ENCODE results near the gene ANAPC7. TPM values are rescaled to one million over a fixed set of nuclear protein-coding genes. Genes with fewer than 3 reads are reported as not detected.

ANAPC7 gene
- polyA plus RNA-seq, 1 of the 3 experiments (the other 2 are of a cell fraction): 58.9 TPM

DNA sequence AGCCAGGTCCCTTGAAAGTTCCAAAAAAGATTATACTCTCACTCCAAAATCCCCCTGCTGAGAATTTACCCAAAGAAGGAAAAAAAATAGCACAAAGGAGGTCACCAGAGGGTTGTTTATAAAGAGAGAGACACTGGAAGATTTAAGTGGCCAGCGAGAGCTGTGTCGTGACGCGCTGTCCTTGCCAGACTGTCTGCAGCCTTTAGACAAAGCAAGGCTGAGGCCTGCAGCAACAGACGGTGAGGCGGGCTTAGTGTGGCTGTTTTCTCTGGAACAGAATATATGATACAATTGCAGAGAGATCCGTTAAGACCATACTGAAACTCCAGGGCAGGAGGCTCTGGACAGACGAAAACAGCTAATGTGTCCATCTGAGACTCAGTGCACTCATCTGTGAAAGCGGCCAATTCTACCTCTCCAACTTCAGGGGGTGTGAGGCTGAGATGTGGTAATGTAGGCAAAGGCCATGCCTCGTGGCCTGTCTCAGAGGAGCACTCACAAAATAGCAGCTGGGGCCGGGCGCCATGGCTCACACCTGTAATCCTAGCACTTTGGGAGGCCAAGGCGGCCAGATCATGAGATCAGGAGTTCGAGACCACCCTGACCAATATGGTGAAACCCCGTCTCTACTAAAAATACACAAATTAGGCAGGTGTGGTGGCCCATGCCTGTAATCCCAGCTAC, 36.2 kb downstream of the ANAPC7 start:
- no peak for DNase-seq
- Histone ChIP-seq H2AFZ (ENCODE audit: low read depth) (no peak overlapping the region), H3K4me1 (ENCODE audit: control insufficient read depth in 1 of 2, insufficient read depth in 2 of 2, low read depth in 1 of 2, low read length in 1 of 2) (no peaks in the 10 kb centered on the region), H3K27ac (ENCODE audit: low read depth in 2 of 2, low read length in 1 of 2) (no peak overlapping the region), H3K4me2 (no peak overlapping the region), H3K9me3 (no peaks in the 10 kb centered on the region), H3K9me2 (no peaks in the 10 kb centered on the region), H3F3A (replicated peaks; ENCODE audit: insufficient read depth) (peaks cover 5% of the 10 kb centered on the region), H3K27me3 (ENCODE audit: insufficient read depth) (no peaks in the 10 kb centered on the region), H3K36me3 (replicated peaks in 1 of 2; ENCODE audit: control insufficient read depth in 1 of 2, insufficient read depth in 2 of 2, low read length in 1 of 2) (peaks cover 0 to 19% of the 10 kb centered on the region in 2 experiments), H4K20me1 (ENCODE audit: insufficient read depth) (no peaks in the 10 kb centered on the region), H3K9ac (no peak overlapping the region), H3K4me3 (ENCODE audit: low read depth in 2 of 2, low read length in 1 of 2) (no peak overlapping the region), H3K79me2 (ENCODE audit: insufficient read depth) (no peaks in the 10 kb centered on the region)
- ChIA-PET POLR2A (no interaction called here), CTCF (interaction anchor here (0.9 to 1.6 kb wide), 3 partner anchors 9 to 262 kb away, joined by 3 to 5 read pairs (median 3); no protein-coding TSS in a partner anchor)
- 94% methylated on average over 13 of the region's 15 CpGs for WGBS (ENCODE audit: low lambda C conversion rate)
- TF ChIP-seq GATA2 (CRISPR knock-in tag; IDR thresholded peaks at IDR 0.05) (no peak), POLR2AphosphoS5 (IDR thresholded peaks at IDR 0.05; ENCODE audit: low read depth, low read length) (no peak), MEF2A (IDR thresholded peaks at IDR 0.05; ENCODE audit: borderline replicate concordance, low read depth) (no peak), EP300 (IDR thresholded peaks at IDR 0.05; ENCODE audit: borderline replicate concordance in 1 of 2, low read depth in 1 of 2, low read length in 1 of 2) (no peak), FOXJ3 (CRISPR knock-in tag; IDR thresholded peaks at IDR 0.05) (no peak), MXI1 (IDR thresholded peaks at IDR 0.05; ENCODE audit: low read depth, low read length) (no peak), SIN3A (IDR thresholded peaks at IDR 0.05; ENCODE audit: borderline replicate concordance, low read depth, low read length) (no peak), YY1 (IDR thresholded peaks at IDR 0.05; ENCODE audit: low read depth) (no peak), NRF1 (IDR thresholded peaks at IDR 0.05; ENCODE audit: low read depth, low read length) (no peak), FOSL2 (IDR thresholded peaks at IDR 0.05; ENCODE audit: borderline replicate concordance, low read depth) (no peak)
- TF ChIP-seq, protein P1, sequence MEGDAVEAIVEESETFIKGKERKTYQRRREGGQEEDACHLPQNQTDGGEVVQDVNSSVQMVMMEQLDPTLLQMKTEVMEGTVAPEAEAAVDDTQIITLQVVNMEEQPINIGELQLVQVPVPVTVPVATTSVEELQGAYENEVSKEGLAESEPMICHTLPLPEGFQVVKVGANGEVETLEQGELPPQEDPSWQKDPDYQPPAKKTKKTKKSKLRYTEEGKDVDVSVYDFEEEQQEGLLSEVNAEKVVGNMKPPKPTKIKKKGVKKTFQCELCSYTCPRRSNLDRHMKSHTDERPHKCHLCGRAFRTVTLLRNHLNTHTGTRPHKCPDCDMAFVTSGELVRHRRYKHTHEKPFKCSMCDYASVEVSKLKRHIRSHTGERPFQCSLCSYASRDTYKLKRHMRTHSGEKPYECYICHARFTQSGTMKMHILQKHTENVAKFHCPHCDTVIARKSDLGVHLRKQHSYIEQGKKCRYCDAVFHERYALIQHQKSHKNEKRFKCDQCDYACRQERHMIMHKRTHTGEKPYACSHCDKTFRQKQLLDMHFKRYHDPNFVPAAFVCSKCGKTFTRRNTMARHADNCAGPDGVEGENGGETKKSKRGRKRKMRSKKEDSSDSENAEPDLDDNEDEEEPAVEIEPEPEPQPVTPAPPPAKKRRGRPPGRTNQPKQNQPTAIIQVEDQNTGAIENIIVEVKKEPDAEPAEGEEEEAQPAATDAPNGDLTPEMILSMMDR (IDR thresholded peaks at IDR 0.05): no peak
- TF ChIP-seq, protein P2, sequence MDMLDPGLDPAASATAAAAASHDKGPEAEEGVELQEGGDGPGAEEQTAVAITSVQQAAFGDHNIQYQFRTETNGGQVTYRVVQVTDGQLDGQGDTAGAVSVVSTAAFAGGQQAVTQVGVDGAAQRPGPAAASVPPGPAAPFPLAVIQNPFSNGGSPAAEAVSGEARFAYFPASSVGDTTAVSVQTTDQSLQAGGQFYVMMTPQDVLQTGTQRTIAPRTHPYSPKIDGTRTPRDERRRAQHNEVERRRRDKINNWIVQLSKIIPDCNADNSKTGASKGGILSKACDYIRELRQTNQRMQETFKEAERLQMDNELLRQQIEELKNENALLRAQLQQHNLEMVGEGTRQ (IDR thresholded peaks at IDR 0.05; ENCODE audit: borderline replicate concordance, low read depth, low read length): no peak
- TF ChIP-seq, protein P3, sequence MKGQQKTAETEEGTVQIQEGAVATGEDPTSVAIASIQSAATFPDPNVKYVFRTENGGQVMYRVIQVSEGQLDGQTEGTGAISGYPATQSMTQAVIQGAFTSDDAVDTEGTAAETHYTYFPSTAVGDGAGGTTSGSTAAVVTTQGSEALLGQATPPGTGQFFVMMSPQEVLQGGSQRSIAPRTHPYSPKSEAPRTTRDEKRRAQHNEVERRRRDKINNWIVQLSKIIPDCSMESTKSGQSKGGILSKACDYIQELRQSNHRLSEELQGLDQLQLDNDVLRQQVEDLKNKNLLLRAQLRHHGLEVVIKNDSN (IDR thresholded peaks at IDR 0.05; ENCODE audit: borderline replicate concordance, low read depth): no peak
- TF ChIP-seq, protein P4, sequence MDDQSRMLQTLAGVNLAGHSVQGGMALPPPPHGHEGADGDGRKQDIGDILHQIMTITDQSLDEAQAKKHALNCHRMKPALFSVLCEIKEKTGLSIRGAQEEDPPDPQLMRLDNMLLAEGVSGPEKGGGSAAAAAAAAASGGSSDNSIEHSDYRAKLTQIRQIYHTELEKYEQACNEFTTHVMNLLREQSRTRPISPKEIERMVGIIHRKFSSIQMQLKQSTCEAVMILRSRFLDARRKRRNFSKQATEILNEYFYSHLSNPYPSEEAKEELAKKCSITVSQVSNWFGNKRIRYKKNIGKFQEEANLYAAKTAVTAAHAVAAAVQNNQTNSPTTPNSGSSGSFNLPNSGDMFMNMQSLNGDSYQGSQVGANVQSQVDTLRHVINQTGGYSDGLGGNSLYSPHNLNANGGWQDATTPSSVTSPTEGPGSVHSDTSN (IDR thresholded peaks at IDR 0.05): no peak
- TF ChIP-seq, protein P5, sequence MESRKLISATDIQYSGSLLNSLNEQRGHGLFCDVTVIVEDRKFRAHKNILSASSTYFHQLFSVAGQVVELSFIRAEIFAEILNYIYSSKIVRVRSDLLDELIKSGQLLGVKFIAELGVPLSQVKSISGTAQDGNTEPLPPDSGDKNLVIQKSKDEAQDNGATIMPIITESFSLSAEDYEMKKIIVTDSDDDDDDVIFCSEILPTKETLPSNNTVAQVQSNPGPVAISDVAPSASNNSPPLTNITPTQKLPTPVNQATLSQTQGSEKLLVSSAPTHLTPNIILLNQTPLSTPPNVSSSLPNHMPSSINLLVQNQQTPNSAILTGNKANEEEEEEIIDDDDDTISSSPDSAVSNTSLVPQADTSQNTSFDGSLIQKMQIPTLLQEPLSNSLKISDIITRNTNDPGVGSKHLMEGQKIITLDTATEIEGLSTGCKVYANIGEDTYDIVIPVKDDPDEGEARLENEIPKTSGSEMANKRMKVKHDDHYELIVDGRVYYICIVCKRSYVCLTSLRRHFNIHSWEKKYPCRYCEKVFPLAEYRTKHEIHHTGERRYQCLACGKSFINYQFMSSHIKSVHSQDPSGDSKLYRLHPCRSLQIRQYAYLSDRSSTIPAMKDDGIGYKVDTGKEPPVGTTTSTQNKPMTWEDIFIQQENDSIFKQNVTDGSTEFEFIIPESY (IDR thresholded peaks at IDR 0.05; ENCODE audit: borderline replicate concordance, low read depth): no peak
- TF ChIP-seq, protein P6, sequence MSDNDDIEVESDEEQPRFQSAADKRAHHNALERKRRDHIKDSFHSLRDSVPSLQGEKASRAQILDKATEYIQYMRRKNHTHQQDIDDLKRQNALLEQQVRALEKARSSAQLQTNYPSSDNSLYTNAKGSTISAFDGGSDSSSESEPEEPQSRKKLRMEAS (IDR thresholded peaks at IDR 0.05; ENCODE audit: low read depth): no peak

Measured in SK-N-SH (cell line).